ENCODE measurements around the gene CD4. TPM values are rescaled to one million over a fixed set of nuclear protein-coding genes. Genes with fewer than 3 reads are reported as not detected.

Gene CD4
- total and polyA plus RNA-seq, 10 of the 15 experiments (the other 5 are each of a cell fraction or from before 2014, with no cell fraction given): 0.24 to 1.6 (median 0.69) TPM

- Histone ChIP-seq H4K20me1 (ENCODE audit: control insufficient read depth, insufficient read depth) (no peaks in the 10 kb centered on the region), H3K9ac (ENCODE audit: control insufficient read depth, insufficient read depth, low read length) (no peak overlapping the region), H3K27me3 (replicated peaks in 1 of 2; ENCODE audit: control insufficient read depth in 2 of 2, insufficient read depth in 2 of 2, low read length in 1 of 2) (no peaks in the 10 kb centered on the region), H3K79me2 (ENCODE audit: control insufficient read depth, insufficient read depth, low read length) (no peaks in the 10 kb centered on the region), H3K9me3 (replicated peaks; ENCODE audit: control insufficient read depth, insufficient read depth, low read length) (no peaks in the 10 kb centered on the region), H2AFZ (ENCODE audit: control insufficient read depth, low read depth, low read length) (no peak overlapping the region), H3K4me1 (ENCODE audit: control insufficient read depth, insufficient read depth, low read length) (no peaks in the 10 kb centered on the region), H3K4me3 (no peak overlapping the region), H3K36me3 (ENCODE audit: control insufficient read depth in 2 of 2, insufficient read depth in 2 of 2, low read length in 1 of 2) (peaks cover 47 to 50% of the 10 kb centered on the region in 2 experiments), H3K27ac (ENCODE audit: control insufficient read depth, insufficient read depth) (no peak overlapping the region), H3K4me2 (ENCODE audit: control insufficient read depth, insufficient read depth) (no peak overlapping the region)
- in situ Hi-C loops (cut with MboI): no loop called here
- 95% methylated on average over 7 of the region's 7 CpGs for WGBS (ENCODE audit: insufficient coverage, insufficient replicate concordance, low lambda C conversion rate, missing lambda C conversion rate)
- no TSS peak for BruUV-seq (replicated peaks)
- intact Hi-C loops (cut with micrococcal nuclease; ENCODE audit: unreplicated experiment): no loop called here
- RAD21 ChIA-PET (ENCODE audit: unreplicated experiment): no interaction called here
- FAIRE-seq (no peak), ATAC-seq (no peak), DNase-seq (ENCODE audit: low read depth, low spot score) (no peak)
- SMC1A ChIA-PET (ENCODE audit: uncharacterized antibody, unreplicated experiment): interaction anchor here (1.4 kb wide), 1 partner anchor 22 kb away, joined by 3 read pairs; no protein-coding TSS in a partner anchor
- CTCF ChIA-PET: no interaction called here
- POLR2A ChIA-PET: interaction anchor here (0.9 to 1.7 kb wide), 3 partner anchors 9 to 12 kb away, joined by 3 read pairs; partner anchors contain the start of genes CDCA3, SPSB2 and USP5
- TF ChIP-seq NFYA (IDR thresholded peaks at IDR 0.05; ENCODE audit: borderline replicate concordance, low read depth, low read length): no peak
- TF ChIP-seq NRF1 (conservative IDR thresholded peaks at IDR 0.05; ENCODE audit: low read depth, low read length): no peak
- TF ChIP-seq ZNF592 (IDR thresholded peaks at IDR 0.05): no peak
- no peak for TF ChIP-seq MEF2B (IDR thresholded peaks at IDR 0.05; ENCODE audit: partially characterized antibody, poor library complexity, severe bottlenecking)
- no peak for TF ChIP-seq ZNF24 (IDR thresholded peaks at IDR 0.05)
- no peak for TF ChIP-seq ELK1 (IDR thresholded peaks at IDR 0.05; ENCODE audit: low read depth, low read length)
- no peak for TF ChIP-seq MYC (IDR thresholded peaks at IDR 0.05; ENCODE audit: insufficient read depth, insufficient read length, insufficient replicate concordance, low read length, severe bottlenecking)
- no peak for TF ChIP-seq ATF7 (IDR thresholded peaks at IDR 0.05; ENCODE audit: low read depth)
- TF ChIP-seq SIX5 (IDR thresholded peaks at IDR 0.05; ENCODE audit: low read depth, low read length, severe bottlenecking): no peak
- TF ChIP-seq CREM (IDR thresholded peaks at IDR 0.05; ENCODE audit: low read depth): no peak
- no peak for TF ChIP-seq SP1 (IDR thresholded peaks at IDR 0.05; ENCODE audit: low read depth, low read length)
- TF ChIP-seq, protein P1, sequence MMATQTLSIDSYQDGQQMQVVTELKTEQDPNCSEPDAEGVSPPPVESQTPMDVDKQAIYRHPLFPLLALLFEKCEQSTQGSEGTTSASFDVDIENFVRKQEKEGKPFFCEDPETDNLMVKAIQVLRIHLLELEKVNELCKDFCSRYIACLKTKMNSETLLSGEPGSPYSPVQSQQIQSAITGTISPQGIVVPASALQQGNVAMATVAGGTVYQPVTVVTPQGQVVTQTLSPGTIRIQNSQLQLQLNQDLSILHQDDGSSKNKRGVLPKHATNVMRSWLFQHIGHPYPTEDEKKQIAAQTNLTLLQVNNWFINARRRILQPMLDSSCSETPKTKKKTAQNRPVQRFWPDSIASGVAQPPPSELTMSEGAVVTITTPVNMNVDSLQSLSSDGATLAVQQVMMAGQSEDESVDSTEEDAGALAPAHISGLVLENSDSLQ (IDR thresholded peaks at IDR 0.05): no peak
- no peak for TF ChIP-seq ZNF217 (IDR thresholded peaks at IDR 0.05)
- no peak for TF ChIP-seq ZBTB4 (CRISPR knock-in tag; IDR thresholded peaks at IDR 0.05)
- TF ChIP-seq NR2C1 (IDR thresholded peaks at IDR 0.05): no peak
- TF ChIP-seq CHD2 (IDR thresholded peaks at IDR 0.05; ENCODE audit: borderline replicate concordance, low read depth, low read length): no peak
Observed at GRCh38 chr12:6860942-6861341, 71.6 kb downstream of the CD4 start.

Measured in GM12878 (cell line).